NOMO-1 treated with DMSO at 0.1 percent for 48 hours (cell line): Measurements from ENCODE around the gene RBCK1.
"Not testable (repeated sequence)": the region's sequence is repeated elsewhere in the genome, so short reads cannot be mapped to it uniquely, and the experiment has no call there.

Source experiments
- DNase-seq: peaks from one replicate; lab custom pipeline; 2025; ENCODE audit not compliant: unreplicated experiment; lab: John Stamatoyannopoulos, UW

The RBCK1 gene

GRCh38 chr20:467755-468154 lies 59.7 kb downstream of the RBCK1 start:
- no peak for DNase-seq

GRCh38 chr20:469746-470490 lies 61.8 kb downstream of the RBCK1 start:
- no peak for DNase-seq

- DNase-seq: no peak
Measured at GRCh38 chr20:472137-472846, 64.2 kb downstream of the RBCK1 start.

- no peak for DNase-seq
Measured at GRCh38 chr20:472889-473292, 64.8 kb downstream of the RBCK1 start.

GRCh38 chr20:474581-474980 lies 66.5 kb downstream of the RBCK1 start:
- no peak for DNase-seq

- no peak for DNase-seq
Measured at GRCh38 chr20:475463-476357, 67.6 kb downstream of the RBCK1 start.

- not testable (repeated sequence) for DNase-seq
Measured at GRCh38 chr20:476561-477249, 68.6 kb downstream of the RBCK1 start.

GRCh38 chr20:478010-478948 lies 70.2 kb downstream of the RBCK1 start:
- DNase-seq: no peak

GRCh38 chr20:478949-479429 lies 70.9 kb downstream of the RBCK1 start:
- DNase-seq: peak; percentile 52

- no peak for DNase-seq
Measured at GRCh38 chr20:479487-479886, 71.4 kb downstream of the RBCK1 start.

- no peak for DNase-seq
Measured at GRCh38 chr20:480044-480443, 71.9 kb downstream of the RBCK1 start.

- DNase-seq: no peak
Measured at GRCh38 chr20:481167-481566, 73.1 kb downstream of the RBCK1 start.
